HEK293 (cell line): ENCODE data around the gene BTRC.

ENCODE experiments used
- CTCF ChIP-seq: fragments of 450-650 bp; formaldehyde crosslinking; IDR thresholded peaks from 2 replicates; pipeline ENCODE4 v1.5.1; 2016; ENCODE audit warnings: missing biosample characterization, missing genetic modification characterization
- ZNF174 ChIP-seq: fragments of 450-650 bp; formaldehyde crosslinking; IDR thresholded peaks from 2 replicates; pipeline ENCODE4 v1.5.0; 2017; ENCODE audit warnings: missing biosample characterization, mild to moderate bottlenecking, missing genetic modification characterization
- ZNF248 ChIP-seq: fragments of 450-650 bp; formaldehyde crosslinking; IDR thresholded peaks from 2 replicates; pipeline ENCODE4 v1.5.1; 2017; ENCODE audit warnings: missing biosample characterization, missing genetic modification characterization
- ZNF302 ChIP-seq: fragments of 450-650 bp; formaldehyde crosslinking; IDR thresholded peaks from 2 replicates; pipeline ENCODE4 v1.5.1; 2016; ENCODE audit warnings: missing biosample characterization, missing genetic modification characterization, low read depth
- ZNF558 ChIP-seq: fragments of 450-650 bp; formaldehyde crosslinking; IDR thresholded peaks from 2 replicates; pipeline ENCODE4 v1.5.1; 2016; ENCODE audit warnings: missing biosample characterization, missing genetic modification characterization
- ZNF768 ChIP-seq: fragments of 450-650 bp; formaldehyde crosslinking; IDR thresholded peaks from 2 replicates; pipeline ENCODE4 v1.5.1; 2018; ENCODE audit warnings: missing biosample characterization, mild to moderate bottlenecking, missing genetic modification characterization
- ZNF830 ChIP-seq: fragments of 450-650 bp; IDR thresholded peaks from 2 replicates; pipeline ENCODE4 v1.5.0; 2018; ENCODE audit warnings: missing biosample characterization, missing genetic modification characterization, low read depth, mild to moderate bottlenecking, moderate library complexity
- ZSCAN30 ChIP-seq: fragments of 450-650 bp; IDR thresholded peaks from 2 replicates; pipeline ENCODE4 v1.5.1; 2018; ENCODE audit warnings: missing biosample characterization, mild to moderate bottlenecking, missing genetic modification characterization, moderate library complexity

GRCh38 chr10:101373063-101373462 is 19.1 kb downstream of the BTRC start:
- TF ChIP-seq CTCF: no peak
- no peak for TF ChIP-seq ZNF768 (tag by site-specific recombination)
- TF ChIP-seq ZNF558 (tag by site-specific recombination): no peak
- TF ChIP-seq ZNF830 (tag by site-specific recombination): no peak
- TF ChIP-seq ZNF248: no peak
- no peak for TF ChIP-seq ZNF174 (tag by site-specific recombination)
- no peak for TF ChIP-seq ZSCAN30 (tag by site-specific recombination)
- TF ChIP-seq ZNF302 (tag by site-specific recombination): no peak
